HG03280 (cell line): Measurements from ENCODE around the gene ARHGAP22.

Experiments
- ATAC-seq: cut with Tn5 transposase; IDR thresholded peaks from one replicate; pipeline ENCODE4 v1.9.1; 2021; ENCODE audit warnings: mild to moderate bottlenecking, moderate library complexity; ENCODE audit not compliant: unreplicated experiment

Gene ARHGAP22

DNA sequence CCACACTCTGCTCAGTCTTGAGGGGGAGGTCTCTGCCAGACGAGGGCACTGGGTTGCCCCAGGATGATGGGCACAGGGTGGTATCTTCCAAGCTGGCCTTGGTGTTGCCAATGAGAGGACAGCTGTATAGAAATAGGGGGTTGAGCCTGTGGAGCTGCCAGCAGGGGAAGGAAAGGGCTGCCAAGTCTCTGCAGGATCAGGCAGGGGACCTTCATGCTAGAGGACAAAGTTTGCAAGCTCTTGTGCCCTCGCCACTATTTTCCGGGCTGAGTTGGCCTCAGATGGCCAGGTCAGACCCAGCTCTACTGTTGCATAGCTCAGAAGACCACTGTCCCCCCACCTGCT is 68.7 kb downstream of the ARHGAP22 start:
- ATAC-seq: no peak

DNA sequence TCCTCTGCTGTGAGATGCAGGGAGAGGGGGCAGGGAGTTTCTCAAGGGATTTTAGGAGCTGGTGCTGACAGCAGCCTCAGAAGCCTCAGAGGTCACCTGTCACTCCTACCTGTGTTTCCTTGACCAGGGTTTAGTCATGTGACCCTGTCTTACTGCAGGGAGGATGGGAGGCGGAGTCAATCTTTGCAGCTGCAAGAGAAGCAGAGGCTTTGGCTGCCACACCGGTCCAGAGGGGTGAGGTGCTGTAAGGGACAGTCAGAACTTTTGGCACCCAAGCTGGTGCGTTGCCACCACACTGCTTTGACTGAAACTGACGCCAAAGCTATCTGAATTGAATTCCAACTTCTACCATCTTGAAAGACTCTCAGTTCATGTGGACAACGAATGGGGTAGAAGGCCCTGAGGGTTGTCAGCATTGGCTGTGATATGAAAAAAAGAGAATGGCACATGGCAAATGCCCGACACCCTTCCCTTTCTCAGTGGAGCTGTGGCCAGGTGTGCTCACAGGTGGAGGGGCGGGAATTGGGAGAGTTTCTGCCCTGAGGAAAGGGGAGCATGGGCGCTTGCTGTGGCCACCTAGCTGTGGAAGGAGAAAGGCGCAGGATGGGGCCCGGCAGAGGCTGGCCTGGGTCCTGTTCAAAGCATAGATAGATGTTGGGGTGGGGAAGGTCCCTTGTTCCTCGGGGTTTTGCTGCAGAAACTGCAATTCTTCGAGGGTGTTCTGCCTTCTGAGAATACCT is 69.3 kb downstream of the ARHGAP22 start:
- ATAC-seq: no peak

DNA sequence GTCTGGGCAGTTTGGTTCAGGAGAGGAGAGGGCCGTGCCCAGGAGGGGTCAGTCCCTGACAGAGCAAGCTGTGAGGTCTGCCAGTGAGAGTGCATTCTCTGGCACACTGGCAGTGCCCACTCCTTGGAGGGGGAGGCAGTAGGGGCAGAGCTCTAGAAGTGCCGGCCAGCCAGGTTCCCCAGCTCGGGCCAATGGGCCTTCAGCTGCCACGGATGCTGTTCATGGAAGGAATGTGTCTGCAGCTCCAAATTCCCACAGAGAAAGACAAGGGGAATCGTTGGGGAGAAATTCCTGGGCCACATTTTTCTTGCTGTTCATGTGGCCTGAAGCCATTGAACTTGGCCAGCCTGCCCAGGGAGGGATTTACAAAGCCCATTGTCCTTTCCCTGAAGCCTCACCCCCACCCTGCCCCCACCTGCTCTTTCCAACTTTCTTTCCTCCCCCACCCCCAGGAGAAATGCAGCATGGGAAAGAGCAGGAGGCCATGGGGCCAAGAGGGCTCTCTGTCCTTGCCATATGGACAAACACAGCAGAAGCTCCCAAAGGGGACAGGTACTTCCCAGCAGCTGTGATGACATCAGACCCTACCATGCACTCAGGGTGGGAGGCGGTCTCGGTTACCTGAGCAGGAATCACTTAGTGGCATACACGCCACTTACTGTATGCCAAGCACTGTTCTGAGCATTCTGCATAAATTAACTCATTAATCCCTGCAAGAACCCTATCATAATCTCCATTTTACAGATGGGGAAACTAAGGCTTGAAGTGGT is 70.7 kb downstream of the ARHGAP22 start:
- ATAC-seq: no peak

DNA sequence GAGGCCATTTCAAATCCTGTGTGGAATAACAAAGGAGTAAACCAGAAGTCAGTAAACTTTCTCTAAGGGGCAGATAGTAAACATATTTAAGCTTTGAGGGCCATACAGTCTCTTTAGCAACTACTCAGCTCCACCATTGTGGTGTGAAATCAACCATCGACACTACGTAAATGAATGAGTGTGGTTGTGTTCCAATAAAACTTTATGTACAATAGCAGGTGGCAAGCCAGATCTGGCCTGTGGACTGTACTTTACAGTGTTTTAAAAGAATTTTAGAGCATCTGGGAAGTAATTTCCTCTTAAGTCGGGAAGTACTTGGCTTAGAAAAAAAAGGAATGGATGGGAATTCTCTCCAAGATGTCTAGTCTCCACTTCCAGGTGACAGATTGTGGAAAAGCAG is 71.3 kb downstream of the ARHGAP22 start:
- ATAC-seq: no peak

DNA sequence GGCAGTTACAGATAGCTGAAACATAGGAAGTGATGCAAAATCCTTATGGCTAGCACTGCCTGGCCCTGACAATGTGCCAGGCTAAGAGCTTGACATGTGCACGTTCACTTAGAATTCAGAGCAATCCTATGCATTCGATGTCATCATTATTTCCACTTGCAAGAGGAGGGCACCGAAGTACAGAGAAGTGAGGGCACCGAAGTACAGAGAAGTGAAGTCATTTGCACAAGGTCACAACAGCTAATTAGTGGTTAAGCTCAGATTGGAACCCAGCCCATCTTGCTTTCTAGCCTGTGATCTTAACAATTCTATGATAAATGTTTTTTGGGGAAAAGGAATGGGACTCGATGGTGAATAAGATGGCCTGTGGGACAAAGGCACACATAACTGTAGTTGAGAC is 73.4 kb downstream of the ARHGAP22 start:
- ATAC-seq: no peak

DNA sequence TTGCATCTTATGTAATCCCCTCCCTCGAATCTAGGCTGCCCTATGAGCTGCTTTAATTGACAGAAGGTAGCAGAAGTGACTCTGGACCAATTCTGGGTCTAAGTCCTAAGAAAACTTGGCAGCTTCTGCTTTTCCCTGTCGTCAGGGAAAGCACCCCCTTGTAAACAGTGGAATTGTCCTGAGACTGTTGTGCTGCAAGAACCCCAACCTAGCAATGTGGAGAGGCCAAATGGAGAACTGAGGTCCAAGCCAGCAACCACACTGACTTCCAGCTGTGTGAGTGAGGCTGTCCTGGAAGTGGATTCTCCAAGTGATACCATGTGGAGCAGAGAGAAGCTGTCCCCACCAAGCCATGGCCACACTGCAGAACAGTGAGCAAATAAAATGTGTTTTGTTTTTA is 75.5 kb downstream of the ARHGAP22 start:
- no peak for ATAC-seq

DNA sequence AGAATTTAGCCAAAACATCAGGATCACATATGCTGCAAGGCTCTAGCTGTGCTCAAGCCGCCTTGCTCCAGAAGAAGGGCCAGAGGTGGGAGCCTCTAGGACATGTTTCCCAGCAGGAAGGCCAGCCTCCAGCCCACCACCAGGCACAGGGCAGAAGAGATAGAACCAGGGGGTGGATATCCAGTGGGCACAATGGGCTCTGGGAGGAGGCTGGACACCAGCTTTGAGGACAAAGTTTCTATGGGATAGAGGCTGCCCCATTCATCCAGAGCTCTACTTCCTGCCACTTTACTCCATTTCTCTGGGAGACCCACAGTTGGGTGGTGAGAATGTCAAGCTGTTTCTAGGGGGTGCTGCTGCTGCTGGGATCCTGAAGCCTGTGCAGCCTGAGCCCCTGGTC is 77.1 kb downstream of the ARHGAP22 start:
- no peak for ATAC-seq

DNA sequence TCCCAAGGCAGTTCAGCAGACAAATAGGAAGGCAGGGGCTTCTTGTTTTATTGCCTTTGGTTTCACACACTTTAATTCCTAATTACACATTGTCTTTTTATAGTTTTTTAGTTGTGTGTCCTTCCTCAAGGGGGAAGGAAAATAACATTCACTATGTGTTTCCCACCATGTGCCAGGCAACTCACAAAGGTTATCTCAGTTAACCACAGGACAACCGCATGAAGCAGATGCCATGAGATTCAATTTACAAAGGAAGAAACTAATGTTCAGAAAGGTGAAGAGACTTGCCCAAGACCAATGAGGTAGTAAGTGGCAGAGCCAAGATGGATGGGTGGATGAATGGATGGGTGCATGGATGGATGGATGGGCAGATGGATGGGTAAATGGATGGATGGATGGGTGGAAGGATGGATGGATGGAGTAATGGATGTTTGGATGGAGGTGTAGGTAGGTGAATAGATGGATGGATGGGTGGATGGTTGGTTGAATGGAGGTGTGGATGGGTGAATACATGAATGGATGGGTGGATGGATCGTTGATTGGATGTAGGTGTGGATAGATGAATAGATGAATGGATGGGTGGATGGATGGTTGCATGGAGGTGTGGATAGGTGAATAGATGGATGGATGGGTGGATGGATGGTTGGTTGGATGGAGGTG is 77.9 kb downstream of the ARHGAP22 start:
- no peak for ATAC-seq

DNA sequence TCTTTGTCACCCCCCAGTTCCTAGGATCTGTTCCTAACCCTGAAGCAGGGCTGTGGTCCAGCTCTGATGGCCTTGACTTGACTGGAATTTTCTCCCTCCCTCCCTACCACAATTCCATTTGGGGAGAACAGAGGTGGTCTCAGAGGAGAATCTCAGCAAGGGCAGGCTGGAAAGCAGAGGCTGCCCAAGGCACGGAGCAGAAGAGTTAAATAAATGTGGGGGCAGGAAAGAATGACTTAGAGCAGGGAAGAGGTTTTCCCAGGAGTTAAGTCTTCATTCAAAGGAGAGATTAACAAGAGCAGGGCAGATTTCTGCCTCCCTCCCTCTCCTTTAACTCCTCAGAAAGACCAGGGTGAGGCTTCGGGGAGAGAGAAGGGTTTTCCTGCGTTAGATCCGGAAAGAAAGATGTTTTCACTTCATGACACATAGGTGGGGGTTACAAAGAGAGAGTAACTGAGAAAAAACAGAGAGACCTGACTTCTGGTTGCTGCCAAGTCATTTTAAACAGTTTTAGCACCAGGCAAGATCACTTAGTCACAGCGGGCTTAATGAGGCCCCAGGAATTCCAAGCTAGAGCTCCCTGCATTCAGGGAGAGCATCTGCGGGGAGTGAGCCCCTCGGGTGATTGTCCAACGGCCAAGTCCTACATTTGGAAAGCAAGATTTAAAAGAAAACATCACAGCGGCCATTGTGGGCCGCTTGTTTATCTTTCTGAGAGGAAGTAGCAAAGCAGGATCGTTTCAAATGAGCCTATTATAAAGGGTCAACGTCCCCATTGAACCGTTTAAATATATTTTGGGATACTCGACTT is 78.7 kb downstream of the ARHGAP22 start:
- no peak for ATAC-seq

DNA sequence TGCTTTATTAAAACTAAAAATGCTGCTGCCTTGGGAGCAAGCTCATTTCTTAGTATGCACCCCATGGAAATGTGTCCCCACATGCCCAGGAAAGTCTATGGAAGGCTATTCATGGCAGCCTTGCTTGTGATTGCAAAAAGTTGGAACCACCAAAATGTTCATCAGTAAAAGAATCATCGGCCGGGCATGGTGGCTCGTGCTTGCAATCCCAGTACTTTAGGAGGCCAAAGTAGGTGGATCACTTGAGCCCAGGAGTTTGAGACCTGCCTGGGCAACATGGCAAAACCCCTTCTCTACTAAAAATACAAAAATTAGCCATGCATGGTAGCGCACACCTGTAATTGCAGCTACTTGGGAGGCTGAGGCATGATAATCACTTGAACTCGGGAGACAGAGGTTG is 79.8 kb downstream of the ARHGAP22 start:
- no peak for ATAC-seq

DNA sequence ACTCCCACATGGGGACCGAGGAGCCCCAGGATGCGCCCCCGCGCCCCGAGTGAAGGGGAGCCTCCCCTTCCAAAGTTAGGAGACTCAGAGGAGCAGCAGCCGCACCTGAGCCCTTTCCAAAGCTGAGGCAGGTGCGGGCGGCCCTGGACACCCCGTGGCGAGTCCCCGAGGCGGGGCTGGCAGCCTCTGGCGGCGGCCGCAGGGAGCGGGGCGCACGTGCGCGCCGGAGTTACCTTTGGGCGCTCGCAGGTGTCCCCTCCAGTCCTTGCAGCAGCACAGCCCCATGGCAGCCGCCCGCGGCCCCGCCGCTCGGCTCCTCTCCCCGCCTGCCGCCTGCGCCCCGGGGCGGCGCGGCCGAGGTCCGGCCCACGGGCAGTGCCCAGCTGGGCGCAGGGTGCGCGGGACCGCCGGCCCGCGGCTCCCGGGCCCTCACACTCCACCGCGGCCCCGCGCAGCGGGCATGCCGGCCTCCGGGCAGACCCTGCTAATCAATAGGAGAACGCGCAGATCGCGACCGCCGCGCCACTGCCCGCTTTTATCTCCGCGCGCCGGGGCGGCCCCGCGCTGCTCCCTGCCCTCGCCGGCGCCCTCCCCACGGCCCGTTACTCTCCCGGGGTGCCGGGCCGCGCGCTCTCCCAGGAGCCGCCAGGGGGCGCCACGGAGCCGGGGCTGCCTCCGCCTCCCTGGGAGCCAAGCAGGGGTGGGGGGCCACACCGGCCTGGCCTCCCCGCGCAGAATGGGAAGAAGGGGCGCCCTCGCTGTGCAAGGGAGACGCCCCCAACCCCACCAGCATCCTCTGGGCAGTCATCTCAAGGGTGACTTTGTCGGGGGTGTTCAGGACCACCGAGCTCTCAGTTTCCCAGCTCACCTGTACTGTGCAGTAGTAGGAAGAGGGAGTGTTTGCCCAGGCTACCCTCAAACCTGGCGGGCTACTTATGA is 80.8 kb downstream of the ARHGAP22 start:
- ATAC-seq: no peak

DNA sequence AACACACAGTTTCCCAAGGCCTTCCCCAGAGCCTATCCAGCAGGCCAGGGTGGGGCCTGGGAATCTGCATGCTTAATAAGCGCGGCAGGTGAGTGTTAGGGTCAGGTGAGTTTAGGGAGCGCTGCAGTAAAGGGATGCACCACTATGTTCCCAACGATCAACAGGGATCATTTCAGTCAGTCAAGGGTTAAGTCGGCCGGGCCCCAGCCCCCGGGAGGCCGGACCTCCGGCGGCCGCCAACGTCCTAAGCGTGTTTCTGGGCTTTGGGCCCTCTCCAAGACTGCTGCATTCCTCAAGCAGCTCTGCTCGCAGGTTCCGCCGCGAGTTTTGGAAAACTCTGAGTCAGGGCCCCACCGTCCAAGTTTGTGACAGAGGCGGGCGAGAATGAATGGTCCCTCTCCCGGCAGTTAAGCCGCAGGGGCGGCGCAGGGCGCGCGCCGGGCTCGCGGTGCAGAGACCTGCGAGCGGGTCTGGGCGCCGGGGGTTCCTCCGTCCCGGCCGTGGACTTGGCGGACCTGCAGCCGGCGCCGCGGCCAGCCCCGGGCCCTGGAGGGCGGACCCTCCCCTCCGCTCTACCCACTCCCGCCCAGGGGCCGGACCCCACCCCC is 81.6 kb downstream of the ARHGAP22 start:
- no peak for ATAC-seq

DNA sequence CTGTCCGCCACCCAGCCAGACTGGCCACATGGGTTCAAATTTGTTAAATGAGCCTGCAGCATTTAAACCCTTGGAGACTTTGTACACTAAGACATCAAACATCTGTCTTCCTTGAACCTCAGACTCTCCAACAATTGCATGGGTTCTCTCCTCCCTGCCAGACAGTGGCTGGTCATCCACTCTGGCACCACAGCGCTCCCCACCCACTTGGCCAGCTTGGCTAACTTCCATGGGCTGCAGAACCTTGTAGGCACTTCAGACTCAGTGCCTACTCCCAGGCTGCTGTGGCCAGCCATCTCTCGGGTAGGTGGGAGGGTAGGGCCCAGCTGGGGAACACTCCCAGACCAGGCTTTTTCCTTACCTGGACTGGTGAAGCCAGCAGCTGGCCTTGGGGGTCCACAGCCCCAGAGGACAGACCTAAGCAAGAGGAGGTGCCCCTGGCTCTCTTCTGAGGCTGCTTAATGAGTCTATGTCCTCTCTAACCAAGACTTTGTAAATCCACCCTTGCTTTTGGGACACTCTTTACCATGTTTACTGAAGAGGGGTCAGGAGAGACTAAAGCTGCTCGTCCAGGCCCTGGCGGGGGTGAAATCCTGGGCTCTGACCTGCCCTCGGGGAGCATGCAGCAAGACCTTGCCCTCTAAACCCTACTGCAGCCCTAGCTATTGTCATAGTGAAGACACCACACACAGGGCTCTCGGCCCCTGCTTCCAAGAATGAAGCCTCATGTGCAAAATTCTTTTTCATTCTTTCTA is 82.7 kb downstream of the ARHGAP22 start:
- ATAC-seq: no peak

DNA sequence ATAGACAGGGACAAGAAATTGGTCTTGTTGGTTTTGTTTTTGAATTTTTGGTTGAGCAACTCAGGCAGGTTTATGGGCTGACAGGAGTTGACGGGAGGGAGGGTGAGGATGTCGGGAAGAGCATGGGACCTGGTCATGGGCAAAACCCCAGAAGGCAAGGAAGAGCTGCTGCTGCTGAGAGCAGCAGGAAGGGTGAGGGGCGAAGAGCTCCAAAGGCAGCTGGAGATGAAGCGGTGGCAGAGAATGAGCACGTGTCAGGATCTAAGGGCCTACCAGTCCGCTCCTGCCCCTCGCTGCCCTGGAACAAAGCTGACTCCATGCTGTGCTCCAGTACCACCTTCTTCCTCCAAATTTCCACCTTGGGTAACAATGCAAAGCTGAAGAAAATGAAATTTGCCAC is 84.3 kb downstream of the ARHGAP22 start:
- no peak for ATAC-seq

DNA sequence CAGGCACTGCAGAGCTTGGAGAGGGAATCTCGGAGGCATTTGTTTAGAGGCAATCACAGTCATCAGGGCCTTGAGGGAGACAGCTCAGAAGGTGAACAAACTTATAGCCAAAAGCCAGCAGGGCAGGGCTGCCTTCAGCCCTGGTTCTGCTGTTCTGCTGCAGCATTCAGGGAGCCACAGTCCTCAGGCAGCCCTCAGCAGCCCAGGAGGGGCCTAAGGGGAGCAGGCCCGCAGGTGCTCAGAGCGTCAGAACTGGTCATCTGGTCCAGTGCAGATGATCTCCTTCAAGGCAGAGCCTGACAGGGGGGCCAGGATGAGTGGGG is 84.7 kb downstream of the ARHGAP22 start:
- no peak for ATAC-seq

DNA sequence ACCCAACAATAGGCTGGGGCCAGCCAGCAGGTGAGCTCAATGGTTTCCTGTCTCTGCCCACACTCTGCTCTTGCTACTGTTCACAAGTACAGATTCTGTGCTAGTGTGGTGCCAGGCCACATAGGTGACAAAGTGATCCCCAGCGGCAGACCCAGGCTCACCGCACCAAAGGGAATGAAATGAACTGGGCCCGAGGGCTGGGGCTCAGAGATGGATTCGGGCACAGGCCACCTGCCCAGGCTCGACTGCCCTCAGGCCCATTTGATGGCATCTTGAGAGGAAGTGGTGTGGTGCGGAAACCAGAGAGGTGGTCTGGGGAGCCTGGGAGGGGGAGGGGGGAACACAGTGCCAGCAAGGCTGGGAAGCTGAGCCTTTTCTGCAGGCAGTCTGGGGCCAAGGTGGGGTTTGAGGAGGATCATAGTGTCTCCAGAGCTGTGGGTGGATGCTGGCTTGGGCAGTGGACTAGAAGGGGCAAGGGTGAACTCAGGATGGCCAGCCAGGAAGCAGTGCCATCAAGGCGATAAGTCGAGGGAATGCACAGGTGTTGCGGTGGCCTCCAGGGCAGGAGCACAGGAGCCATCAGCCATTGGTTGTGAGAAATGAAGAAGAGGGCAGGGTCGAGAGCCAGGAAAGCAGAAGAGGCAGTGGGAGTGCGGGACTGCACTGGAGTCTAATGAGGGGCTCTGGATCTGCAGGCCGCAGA is 85.2 kb downstream of the ARHGAP22 start:
- ATAC-seq: no peak

DNA sequence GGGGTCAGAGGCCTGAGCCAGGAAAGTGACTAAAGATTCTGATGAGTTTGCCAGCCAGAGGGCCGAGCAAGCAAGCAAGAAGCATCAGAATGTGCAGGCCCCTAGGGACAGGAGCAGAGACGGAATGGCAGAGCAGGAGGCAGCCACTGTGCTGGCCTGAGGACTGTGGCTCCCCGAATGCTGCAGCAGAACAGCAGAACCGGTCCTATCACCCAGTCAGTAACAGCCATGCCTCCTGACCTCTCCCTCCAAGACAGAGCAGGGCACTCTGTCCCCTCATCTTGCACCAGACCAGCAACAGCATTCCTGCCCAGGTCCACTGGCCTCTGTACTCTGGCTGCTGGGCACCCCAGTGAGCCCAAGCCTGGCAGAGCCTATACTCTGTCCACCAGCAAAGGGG is 85.9 kb downstream of the ARHGAP22 start:
- ATAC-seq: no peak

DNA sequence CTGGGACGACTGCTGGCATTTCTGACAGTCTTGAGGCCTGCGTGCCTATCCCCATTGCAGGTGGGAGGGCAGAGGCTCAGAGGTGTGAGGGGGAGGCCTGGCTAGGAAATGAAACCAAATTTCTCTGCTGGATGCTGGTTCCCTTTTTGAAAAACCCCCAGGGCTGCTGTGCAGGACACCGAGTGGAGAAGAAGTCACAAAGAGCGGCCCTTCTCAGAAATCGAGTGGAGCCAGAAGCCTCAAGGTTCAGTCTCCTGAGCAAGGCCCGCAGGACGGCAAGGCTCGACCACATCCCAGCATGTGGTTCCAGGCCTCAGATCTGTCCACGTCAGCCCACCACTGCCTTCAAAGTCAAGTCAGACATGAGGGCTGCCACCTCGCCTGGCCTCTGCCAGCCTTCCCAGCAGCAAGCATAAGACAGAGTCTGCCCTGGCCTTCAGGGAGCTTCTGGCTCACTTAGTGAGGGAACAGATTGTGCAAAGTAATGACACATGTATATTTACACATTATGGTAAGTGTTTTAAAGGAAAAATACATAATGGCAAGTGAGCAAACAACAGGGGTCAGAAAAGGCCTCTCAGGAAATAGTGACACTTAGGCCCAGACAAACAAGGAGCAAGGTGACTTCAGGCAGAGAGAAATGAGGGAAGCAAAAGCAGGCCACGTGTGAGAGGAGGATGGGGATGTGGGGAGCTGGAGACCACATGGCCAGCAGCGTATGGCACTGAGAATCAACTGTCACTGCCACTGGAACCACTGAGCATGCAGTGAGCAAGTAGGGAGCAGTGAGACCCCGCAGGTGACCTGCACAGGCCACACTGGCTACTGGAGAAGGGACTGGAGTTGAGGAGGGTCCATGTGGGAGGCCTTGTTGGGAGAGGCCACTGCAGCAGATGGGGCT is 86.7 kb downstream of the ARHGAP22 start:
- no peak for ATAC-seq
